Left ventricle myocardium inferior (tissue), 1 donor: ENCODE results near the gene NUP37. TPM values are rescaled to one million over a fixed set of nuclear protein-coding genes. Genes with fewer than 3 reads are reported as not detected.
"Not testable (repeated sequence)": the region's sequence is repeated elsewhere in the genome, so short reads cannot be mapped to it uniquely, and the experiment has no call there.

Experiments
- DNase-seq: peaks from one replicate; pipeline ENCODE4 v3.0.0-alpha.2; 2020
- H3K27ac ChIP-seq: fragments of 200-600 bp; replicated peaks from 2 replicates; pipeline ENCODE4 v1.8.0; 2021
- H3K27me3 ChIP-seq: fragments of 200-600 bp; 2 replicates; pipeline ENCODE4 v1.8.0; 2021; ENCODE audit warnings: low read depth
- H3K36me3 ChIP-seq: fragments of 200-600 bp; 2 replicates; pipeline ENCODE4 v1.8.0; 2021
- H3K4me1 ChIP-seq: fragments of 200-600 bp; 2 replicates; pipeline ENCODE4 v1.8.0; 2021
- H3K4me3 ChIP-seq: fragments of 200-600 bp; 2 replicates; pipeline ENCODE4 v1.8.0; 2021; ENCODE audit warnings: mild to moderate bottlenecking, moderate library complexity
- H3K9me3 ChIP-seq: fragments of 200-600 bp; replicated peaks from 2 replicates; pipeline ENCODE4 v1.8.0; 2021
- intact Hi-C: fragments of 100-400 bp; cut with micrococcal nuclease; formaldehyde crosslinking; loops from one replicate; pipeline ENCODE4 v1.11.0; 2022
- total RNA-seq: library from RNA; stranded (reverse); fragmentation: NEBNext Ultra II Directional; extraction: Animal tissue kit (Norgen Biotek cat#: 25700); gene quantifications from one replicate; pipeline ENCODE4 v1.2.1, GENCODE V29; 2021
- TF ChIP-seq, protein P1 (sequence below): fragments of 200-600 bp; IDR thresholded peaks from 2 replicates; pipeline ENCODE4 v1.8.0; 2021; ENCODE audit warnings: antibody characterized with exemption, mild to moderate bottlenecking, borderline replicate concordance
- donor health status: DM: no; HTN: yes; CAD: no; lungs with severe emphysema.

Gene NUP37
- total RNA-seq, 1 donor from 2014 or later: 20.6 TPM

GRCh38 chr12:102131442-102131841 lies 11.5 kb upstream of the NUP37 start:
- DNase-seq, H3K27ac ChIP-seq, intact Hi-C loops, H3K4me1 ChIP-seq, H3K27me3 ChIP-seq, H3K9me3 ChIP-seq, H3K36me3 ChIP-seq, H3K4me3 ChIP-seq: not testable (repeated sequence)

- DNase-seq, H3K9me3 ChIP-seq, H3K4me3 ChIP-seq, H3K27ac ChIP-seq, intact Hi-C loops, H3K27me3 ChIP-seq, H3K36me3 ChIP-seq, H3K4me1 ChIP-seq: not testable (repeated sequence)
These were observed 10.8 kb upstream of the NUP37 start for GRCh38 chr12:102130720-102131119.

- DNase-seq, H3K27me3 ChIP-seq, H3K4me3 ChIP-seq, intact Hi-C loops, H3K9me3 ChIP-seq, H3K27ac ChIP-seq: not testable (repeated sequence)
- peaks cover 24% of the 10 kb centered on the region for H3K4me1 ChIP-seq
- H3K36me3 ChIP-seq: peaks cover 20% of the 10 kb centered on the region
These were observed 1.4 kb upstream of the NUP37 start for GRCh38 chr12:102121328-102121727.

GRCh38 chr12:102120886-102121285 lies 972 bp upstream of the NUP37 start:
- TF ChIP-seq, protein P1, sequence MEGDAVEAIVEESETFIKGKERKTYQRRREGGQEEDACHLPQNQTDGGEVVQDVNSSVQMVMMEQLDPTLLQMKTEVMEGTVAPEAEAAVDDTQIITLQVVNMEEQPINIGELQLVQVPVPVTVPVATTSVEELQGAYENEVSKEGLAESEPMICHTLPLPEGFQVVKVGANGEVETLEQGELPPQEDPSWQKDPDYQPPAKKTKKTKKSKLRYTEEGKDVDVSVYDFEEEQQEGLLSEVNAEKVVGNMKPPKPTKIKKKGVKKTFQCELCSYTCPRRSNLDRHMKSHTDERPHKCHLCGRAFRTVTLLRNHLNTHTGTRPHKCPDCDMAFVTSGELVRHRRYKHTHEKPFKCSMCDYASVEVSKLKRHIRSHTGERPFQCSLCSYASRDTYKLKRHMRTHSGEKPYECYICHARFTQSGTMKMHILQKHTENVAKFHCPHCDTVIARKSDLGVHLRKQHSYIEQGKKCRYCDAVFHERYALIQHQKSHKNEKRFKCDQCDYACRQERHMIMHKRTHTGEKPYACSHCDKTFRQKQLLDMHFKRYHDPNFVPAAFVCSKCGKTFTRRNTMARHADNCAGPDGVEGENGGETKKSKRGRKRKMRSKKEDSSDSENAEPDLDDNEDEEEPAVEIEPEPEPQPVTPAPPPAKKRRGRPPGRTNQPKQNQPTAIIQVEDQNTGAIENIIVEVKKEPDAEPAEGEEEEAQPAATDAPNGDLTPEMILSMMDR: no peak
- Histone ChIP-seq H3K9me3 (no peaks in the 10 kb centered on the region), H3K27ac (no peak overlapping the region), H3K27me3 (no peaks in the 10 kb centered on the region), H3K4me1 (peaks cover 24% of the 10 kb centered on the region), H3K4me3 (peak overlapping the region; percentile 88), H3K36me3 (peaks cover 24% of the 10 kb centered on the region)
- intact Hi-C loops: no loop called here
- DNase-seq: no peak

DNA sequence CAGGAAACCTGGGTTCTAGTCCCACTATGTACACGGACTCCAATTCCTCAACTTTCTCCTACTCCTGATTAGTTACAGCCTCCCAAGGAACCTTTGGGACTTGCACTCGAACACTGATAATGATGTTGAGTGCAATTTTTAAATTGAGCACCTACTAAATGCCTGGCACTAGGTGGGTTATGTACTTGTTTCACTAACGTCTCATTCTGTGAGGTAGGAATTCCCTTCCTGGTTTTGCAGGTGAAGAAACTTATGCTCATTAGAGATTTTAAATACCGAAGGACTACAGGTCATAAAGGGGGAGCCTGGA lies 605 bp upstream of the NUP37 start:
- TF ChIP-seq, protein P1: no peak
- no peaks in the 10 kb centered on the region for H3K27me3 ChIP-seq
- intact Hi-C loops: no loop called here
- no peaks in the 10 kb centered on the region for H3K9me3 ChIP-seq
- H3K4me1 ChIP-seq: peaks cover 24% of the 10 kb centered on the region
- no peak for DNase-seq
- H3K4me3 ChIP-seq: peak overlapping the region; percentile 88
- no peak overlapping the region for H3K27ac ChIP-seq
- H3K36me3 ChIP-seq: peaks cover 25% of the 10 kb centered on the region

- Histone ChIP-seq H3K4me1 (peaks cover 24% of the 10 kb centered on the region), H3K27me3 (no peaks in the 10 kb centered on the region), H3K4me3 (peak overlapping the region; percentile 88), H3K36me3 (peaks cover 25% of the 10 kb centered on the region), H3K27ac (no peak overlapping the region), H3K9me3 (no peaks in the 10 kb centered on the region)
- DNase-seq: no peak
- TF ChIP-seq, protein P1: no peak
- intact Hi-C loops: no loop called here
These were observed 1.0 kb downstream of the NUP37 start for GRCh38 chr12:102118874-102119273.

DNA sequence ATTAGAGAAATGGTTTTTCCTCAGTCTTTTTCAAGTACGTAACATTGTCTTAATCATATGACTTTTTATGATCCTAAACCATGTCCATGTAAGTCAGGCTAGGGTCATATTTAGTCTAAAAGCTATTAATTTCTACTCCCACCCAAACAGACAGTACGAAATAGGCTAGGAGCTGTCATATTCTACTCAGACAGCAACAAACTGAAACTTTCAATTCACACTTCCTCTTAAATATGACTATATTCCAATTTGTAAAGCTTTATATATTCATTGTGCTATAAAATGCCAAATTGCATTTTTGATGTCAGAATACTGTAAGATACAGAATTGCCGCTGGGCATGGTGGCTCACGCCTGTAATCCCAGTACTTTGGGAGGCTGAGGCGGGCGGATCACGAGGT lies 3.5 kb downstream of the NUP37 start:
- no peaks in the 10 kb centered on the region for H3K9me3 ChIP-seq
- H3K27ac ChIP-seq: no peak overlapping the region
- H3K36me3 ChIP-seq: peaks cover 31% of the 10 kb centered on the region
- no peak overlapping the region for H3K4me3 ChIP-seq
- DNase-seq: no peak
- TF ChIP-seq, protein P1: no peak
- H3K4me1 ChIP-seq: peaks cover 24% of the 10 kb centered on the region
- no peaks in the 10 kb centered on the region for H3K27me3 ChIP-seq
- intact Hi-C loops: no loop called here
